Small intestine (tissue), 7 donors: ENCODE results near the gene PTCD3. TPM values are rescaled to one million over a fixed set of nuclear protein-coding genes. Genes with fewer than 3 reads are reported as not detected.

Experiments
- DNase-seq, 2 donors: peaks; one replicate each; pipeline versions ENCODE4 v3.0.0 to v3.0.0-alpha.2; 2013
- FAIRE-seq: peaks from 2 replicates; lab custom pipeline; 2012; peaks lifted over from hg19 to GRCh38; lab: Jason Lieb, UNC
- H3K27ac ChIP-seq, 3 donors: one replicate each; pipeline ENCODE4 v1.5.1; 2013; ENCODE audit warnings: low read length in 2 of 3, mild to moderate bottlenecking in 2 of 3, control low read depth in 1 of 3, inconsistent platforms in 1 of 3, low read depth in 1 of 3, moderate library complexity in 1 of 3
- H3K27me3 ChIP-seq, 3 donors: one replicate each; pipeline ENCODE4 v1.6.1; 2013; ENCODE audit warnings: low read length in 3 of 3, inconsistent platforms in 1 of 3; ENCODE audit not compliant: control insufficient read depth in 3 of 3, insufficient read depth in 3 of 3
- H3K36me3 ChIP-seq, 3 donors: one replicate each; pipeline ENCODE4 v1.6.1; 2013; ENCODE audit warnings: low read length in 3 of 3, inconsistent platforms in 1 of 3, low read depth in 1 of 3, mild to moderate bottlenecking in 1 of 3, moderate library complexity in 1 of 3; ENCODE audit not compliant: control insufficient read depth in 3 of 3, insufficient read depth in 2 of 3
- H3K4me1 ChIP-seq, 3 donors: one replicate each; pipeline ENCODE4 v1.6.1; 2013; ENCODE audit warnings: low read length in 2 of 3, inconsistent platforms in 1 of 3, low read depth in 1 of 3, mild to moderate bottlenecking in 1 of 3, moderate library complexity in 1 of 3; ENCODE audit not compliant: control insufficient read depth in 3 of 3, insufficient read depth in 2 of 3
- H3K4me3 ChIP-seq, 3 donors: one replicate each; pipeline ENCODE4 v1.5.1; 2013; ENCODE audit warnings: low read length in 3 of 3, control low read depth in 1 of 3, inconsistent platforms in 1 of 3, low read depth in 1 of 3, mild to moderate bottlenecking in 1 of 3, moderate library complexity in 1 of 3
- H3K9me3 ChIP-seq, 2 donors: one replicate each; pipeline ENCODE4 v1.6.1; 2013; ENCODE audit warnings: low read depth in 1 of 2, low read length in 1 of 2; ENCODE audit not compliant: control insufficient read depth in 2 of 2, insufficient read depth in 1 of 2
- WGBS, 3 donors: extraction: QIAGEN DNeasy Blood & Tissue Kit; methylation state at CpG; one replicate each; pipeline ENCODE4 v1.1.7; 2013; 5-methylcytosine and 5-hydroxymethylcytosine counted together
- polyA plus RNA-seq, 4 donors: library from polyadenylated mRNA; stranded (reverse) in 3 of 4; unstranded in 1 of 4; fragments of 200-250 nt in 3 of 4; fragments of 120-200 nt in 1 of 4; gene quantifications; one replicate each; pipeline versions ENCODE4 v1.2.1 to v1.2.3, GENCODE V29; 2013
- donor health status: healthy with polysubstance abuse.
- donor health status: control.
- donor health status: control.
- donor health status: Bipolar disorder and iron deficiency.
- donor health status: healthy.

Gene PTCD3
- polyA plus RNA-seq, 4 donors: 14.1 to 86.1 (median 25.0) TPM

- Histone ChIP-seq H3K9me3 (no peaks in the 10 kb centered on the region), H3K4me1 (no peaks in the 10 kb centered on the region), H3K4me3 (no peak overlapping the region), H3K27me3 (no peaks in the 10 kb centered on the region), H3K36me3 (peaks cover 11 to 29% (median 17%) of the 10 kb centered on the region in 3 donors), H3K27ac (no peak overlapping the region)
- FAIRE-seq (no peak), DNase-seq (no peak)
- WGBS, 3 donors: 81 to 85% (median 85%) methylated on average over 3 of the region's 3 CpGs
Observed at GRCh38 chr2:86171295-86171694, 65.3 kb downstream of the PTCD3 start.

DNA sequence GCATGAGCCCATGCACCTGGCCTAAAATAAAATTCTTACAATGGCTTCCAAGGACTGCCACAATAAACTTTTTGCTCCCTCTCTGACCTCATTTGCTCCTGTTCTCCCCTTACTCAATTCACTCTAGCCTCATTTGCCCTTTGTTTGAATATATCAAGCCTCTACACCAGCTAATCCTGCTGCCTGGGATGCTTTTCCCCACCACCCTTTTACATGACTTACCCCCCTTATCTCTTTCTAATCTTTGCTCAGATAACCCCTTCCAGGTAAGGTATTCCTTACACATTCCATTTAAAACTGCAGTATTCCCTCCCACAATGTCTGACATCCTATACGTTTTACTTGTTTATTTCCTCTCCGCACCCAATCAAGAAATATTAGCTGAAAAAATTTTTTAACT, 66.6 kb downstream of the PTCD3 start:
- DNase-seq (no peak), FAIRE-seq (no peak)
- Histone ChIP-seq H3K36me3 (peaks cover 11 to 23% (median 18%) of the 10 kb centered on the region in 3 donors), H3K9me3 (no peaks in the 10 kb centered on the region), H3K4me1 (no peaks in the 10 kb centered on the region), H3K27me3 (no peaks in the 10 kb centered on the region), H3K27ac (no peak overlapping the region), H3K4me3 (no peak overlapping the region)
- whole genome bisulfite sequencing, 3 donors: 83 to 92% (median 89%) methylated on average over 2 of the region's 2 CpGs

- DNase-seq (no peak), FAIRE-seq (no peak)
- no peaks in the 10 kb centered on the region for H3K9me3 ChIP-seq
- no peaks in the 10 kb centered on the region for H3K4me1 ChIP-seq
- peaks cover 10 to 31% (median 22%) of the 10 kb centered on the region in 3 donors for H3K36me3 ChIP-seq
- H3K27ac ChIP-seq: no peak overlapping the region
- no peaks in the 10 kb centered on the region for H3K27me3 ChIP-seq
- H3K4me3 ChIP-seq: no peak overlapping the region
- WGBS, 3 donors: 67 to 85% (median 72%) methylated on average over 2 of the region's 2 CpGs
Observed at GRCh38 chr2:86174445-86174844, 68.4 kb downstream of the PTCD3 start.

DNA sequence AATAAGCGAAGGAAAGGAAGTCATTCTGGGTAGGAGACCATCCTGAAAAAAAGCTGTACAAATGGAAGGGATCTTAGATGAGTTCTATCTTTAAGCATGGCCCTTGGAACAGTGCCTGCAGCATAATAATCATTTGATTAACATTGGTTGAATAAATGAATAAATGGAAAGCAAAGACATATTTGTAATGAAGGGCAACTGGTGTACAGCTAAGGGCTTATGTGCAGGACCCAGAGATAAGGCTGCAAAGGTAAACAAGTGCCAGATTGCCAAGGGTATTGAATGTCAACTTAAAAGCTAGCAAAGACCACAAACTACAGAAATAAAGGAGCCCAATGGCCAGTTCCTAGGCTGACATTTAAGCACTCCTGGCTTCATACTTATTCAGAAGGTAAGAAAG, 69.8 kb downstream of the PTCD3 start:
- DNase-seq: no peak
- no peak overlapping the region for H3K27ac ChIP-seq

GRCh38 chr2:86176597-86176996, 70.6 kb downstream of the PTCD3 start:
- no peaks in the 10 kb centered on the region for H3K27me3 ChIP-seq
- DNase-seq: no peak
- H3K9me3 ChIP-seq: no peaks in the 10 kb centered on the region
- FAIRE-seq: no peak
- no peaks in the 10 kb centered on the region for H3K4me1 ChIP-seq
- no peak overlapping the region for H3K27ac ChIP-seq
- H3K4me3 ChIP-seq: no peak overlapping the region
- peaks cover 7 to 38% (median 22%) of the 10 kb centered on the region in 3 donors for H3K36me3 ChIP-seq

More for the DNA sequence above, 69.8 kb downstream of the PTCD3 start:
- 92 to 97% (median 94%) methylated on average over 1 of the region's 1 CpG for WGBS, 3 donors
- no peaks in the 10 kb centered on the region for H3K9me3 ChIP-seq
- H3K4me3 ChIP-seq: no peak overlapping the region
- FAIRE-seq: no peak
- no peaks in the 10 kb centered on the region for H3K27me3 ChIP-seq
- H3K4me1 ChIP-seq: no peaks in the 10 kb centered on the region
- peaks cover 7 to 36% (median 24%) of the 10 kb centered on the region in 3 donors for H3K36me3 ChIP-seq

DNA sequence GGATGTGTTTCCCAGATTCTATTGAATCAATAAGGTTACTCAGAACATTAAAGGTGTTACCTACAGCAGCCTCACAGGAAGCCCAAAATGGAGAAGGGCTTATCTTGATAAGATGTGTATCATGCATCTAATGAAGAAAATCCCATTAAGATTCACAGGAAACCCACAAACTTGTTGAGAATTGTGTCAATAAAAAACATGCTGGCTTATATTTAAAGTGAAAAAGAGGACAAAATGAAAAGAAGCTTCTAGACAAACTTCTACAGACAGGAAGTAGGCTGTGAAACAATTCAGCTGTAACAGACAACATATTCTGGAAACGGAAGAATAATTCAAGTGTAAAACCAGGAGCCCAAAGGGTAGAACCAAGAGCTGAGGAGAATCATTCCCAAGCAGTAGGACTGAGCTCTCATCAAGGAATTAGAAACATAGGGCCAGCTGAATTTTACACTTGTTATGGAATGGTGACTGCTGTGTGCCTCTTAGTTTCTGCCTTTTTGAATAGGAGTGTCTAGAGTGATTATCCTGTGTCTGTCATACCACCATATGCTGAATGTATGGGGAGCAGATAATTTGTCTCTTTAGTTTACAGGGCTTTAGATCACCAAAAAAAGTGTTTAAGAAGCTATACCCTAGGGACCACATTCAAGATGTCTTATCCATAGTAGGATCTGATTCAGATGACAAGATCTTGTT, 79.6 kb downstream of the PTCD3 start:
- FAIRE-seq (no peak), DNase-seq (peak in 1 of 2 donors; percentile 5)
- H3K36me3 ChIP-seq: peaks cover 0 to 15% (median 3%) of the 10 kb centered on the region in 3 donors
- 31 to 57% (median 39%) methylated on average over 1 of the region's 1 CpG for WGBS, 3 donors
- no peaks in the 10 kb centered on the region for H3K27me3 ChIP-seq
- no peak overlapping the region for H3K4me3 ChIP-seq
- H3K4me1 ChIP-seq: no peaks in the 10 kb centered on the region
- no peaks in the 10 kb centered on the region for H3K9me3 ChIP-seq
- H3K27ac ChIP-seq: peak overlapping the region in 2 of 3 donors; percentile 32 to 52

GRCh38 chr2:86186431-86186830, 80.4 kb downstream of the PTCD3 start:
- H3K4me3 ChIP-seq: no peak overlapping the region
- H3K36me3 ChIP-seq: peaks cover 0 to 12% (median 3%) of the 10 kb centered on the region in 3 donors
- H3K4me1 ChIP-seq: no peaks in the 10 kb centered on the region
- H3K9me3 ChIP-seq: no peaks in the 10 kb centered on the region
- H3K27me3 ChIP-seq: no peaks in the 10 kb centered on the region
- peak overlapping the region in 1 of 3 donors; percentile 52 for H3K27ac ChIP-seq
- DNase-seq (no peak), FAIRE-seq (no peak)

DNA sequence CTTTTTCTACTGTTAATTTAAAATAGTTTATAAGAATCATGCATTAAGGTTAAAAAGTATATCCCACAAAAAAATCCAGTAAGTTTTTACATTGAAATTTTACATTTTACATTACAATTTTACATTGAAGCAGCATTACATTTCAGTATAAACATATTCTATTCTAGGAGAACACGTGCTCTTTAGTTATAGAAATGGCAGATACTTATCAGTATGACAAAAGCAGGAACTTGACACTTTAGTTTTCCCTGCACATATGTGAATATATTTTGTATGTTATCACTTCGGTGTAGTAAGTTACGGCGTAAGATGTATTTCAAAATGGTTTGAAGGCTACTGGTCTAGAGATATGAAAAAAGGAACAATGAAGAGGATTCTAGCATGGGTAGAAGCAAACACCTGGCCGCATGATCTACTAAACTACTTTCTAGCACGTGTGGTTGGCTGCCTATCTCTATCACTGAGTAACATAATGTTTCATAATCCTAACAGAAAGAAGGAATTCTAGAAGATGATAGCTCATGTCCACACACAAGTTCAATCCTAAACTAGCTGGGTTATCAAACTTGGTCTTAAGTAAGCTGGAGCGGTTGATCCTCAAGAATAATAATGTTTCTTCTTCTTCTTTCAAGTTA, 83.9 kb downstream of the PTCD3 start:
- H3K9me3 ChIP-seq: no peaks in the 10 kb centered on the region
- no peak overlapping the region for H3K27ac ChIP-seq
- DNase-seq (no peak), FAIRE-seq (no peak)
- no peaks in the 10 kb centered on the region for H3K27me3 ChIP-seq
- H3K4me1 ChIP-seq: peaks cover 0 to 6% (median 6%) of the 10 kb centered on the region in 3 donors
- 69 to 76% (median 71%) methylated on average over 7 of the region's 7 CpGs for WGBS, 3 donors
- H3K36me3 ChIP-seq: peaks cover 0 to 14% (median 2%) of the 10 kb centered on the region in 3 donors
- H3K4me3 ChIP-seq: no peak overlapping the region
